BJ (cell line): ENCODE measurements around the gene RCOR1. TPM values are rescaled to one million over a fixed set of nuclear protein-coding genes. Genes with fewer than 3 reads are reported as not detected.

Source experiments
- CTCF ChIA-PET: fragments of 350-600 bp; formaldehyde crosslinking; extraction: SDS; loops from one replicate; lab custom pipeline; 2021; ENCODE audit warnings: antibody characterized with exemption, inconsistent platforms; lab: Yijun Ruan, JAX
- POLR2A ChIA-PET: fragments of 300-600 bp; sonication (Branson Sonifier 250); formaldehyde crosslinking; extraction: SDS; loops from one replicate; lab custom pipeline; 2021; ENCODE audit warnings: antibody characterized with exemption; lab: Charles Lee
- DNase-seq: peaks from one replicate; pipeline ENCODE4 v3.0.0-alpha.2; 2011; ENCODE audit warnings: low read depth
- H3K27me3 ChIP-seq: 2 replicates; pipeline ENCODE4 v1.6.0; 2011; ENCODE audit warnings: low read length; ENCODE audit not compliant: control insufficient read depth, insufficient read depth
- H3K36me3 ChIP-seq: 2 replicates; pipeline ENCODE4 v1.5.1; 2011; ENCODE audit warnings: low read length; ENCODE audit not compliant: control insufficient read depth, insufficient read depth
- H3K4me3 ChIP-seq: 2 replicates; pipeline ENCODE4 v1.5.1; 2011; ENCODE audit warnings: low read depth, mild to moderate bottlenecking, control low read depth, low read length
- polyA plus RNA-seq: library from polyadenylated mRNA; depleted of rRNA; stranded (reverse); fragments of >200 nt; gene quantifications from 2 replicates; pipeline ENCODE4 v1.2.3, GENCODE V29; 2011
- TF ChIP-seq, protein P1 (sequence below): IDR thresholded peaks from 2 replicates; pipeline ENCODE4 v1.5.1; 2011; ENCODE audit warnings: low read depth, mild to moderate bottlenecking, control low read depth, inconsistent platforms, low read length, moderate library complexity; ENCODE audit not compliant: insufficient read depth

The RCOR1 gene
- polyA plus RNA-seq, 1 experiment = 7.9 TPM

DNA sequence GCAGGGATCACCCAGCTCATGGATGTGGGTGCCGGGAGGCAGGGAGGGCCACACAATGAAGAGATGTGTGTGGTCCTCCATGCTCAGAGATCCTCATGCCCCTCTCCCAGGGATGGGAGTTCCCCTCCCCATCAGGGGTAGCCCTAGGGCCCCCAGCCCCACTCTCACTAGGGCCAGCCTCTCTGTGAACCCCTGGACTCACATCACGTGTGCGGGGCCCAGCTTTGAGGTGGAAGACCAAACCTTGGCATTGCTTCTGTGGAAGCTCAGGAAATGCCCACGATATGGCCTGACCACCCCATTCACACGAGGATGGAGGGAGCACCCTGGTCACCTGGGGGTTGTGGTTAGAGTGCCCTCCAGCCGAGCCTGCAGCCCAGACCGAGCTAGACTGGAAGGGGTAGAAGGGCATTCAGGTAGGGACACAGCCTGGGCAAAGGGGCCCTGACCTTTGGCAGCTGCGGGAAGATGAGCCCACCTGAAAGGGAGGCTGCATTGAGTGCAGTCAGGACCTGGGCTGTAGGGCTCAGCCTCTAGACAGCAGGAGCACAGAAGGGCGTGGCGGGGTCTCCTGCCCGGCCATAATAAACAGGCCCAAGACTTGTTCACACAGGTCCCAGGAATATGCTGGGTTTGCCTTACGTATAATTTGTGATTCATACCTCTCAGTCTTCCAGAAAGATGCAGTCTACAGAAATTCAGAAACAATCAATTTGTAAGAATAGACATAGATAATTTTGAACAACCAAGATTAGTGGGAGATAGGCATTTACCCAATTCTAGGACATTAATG lies 34.8 kb upstream of the RCOR1 start:
- no peaks in the 10 kb centered on the region for H3K27me3 ChIP-seq
- ChIA-PET CTCF (interaction anchor here (1.2 kb wide), 1 partner anchor 17 kb away, joined by 3 read pairs; no protein-coding TSS in a partner anchor), POLR2A (no interaction called here)
- H3K36me3 ChIP-seq = no peaks in the 10 kb centered on the region
- TF ChIP-seq, protein P1, sequence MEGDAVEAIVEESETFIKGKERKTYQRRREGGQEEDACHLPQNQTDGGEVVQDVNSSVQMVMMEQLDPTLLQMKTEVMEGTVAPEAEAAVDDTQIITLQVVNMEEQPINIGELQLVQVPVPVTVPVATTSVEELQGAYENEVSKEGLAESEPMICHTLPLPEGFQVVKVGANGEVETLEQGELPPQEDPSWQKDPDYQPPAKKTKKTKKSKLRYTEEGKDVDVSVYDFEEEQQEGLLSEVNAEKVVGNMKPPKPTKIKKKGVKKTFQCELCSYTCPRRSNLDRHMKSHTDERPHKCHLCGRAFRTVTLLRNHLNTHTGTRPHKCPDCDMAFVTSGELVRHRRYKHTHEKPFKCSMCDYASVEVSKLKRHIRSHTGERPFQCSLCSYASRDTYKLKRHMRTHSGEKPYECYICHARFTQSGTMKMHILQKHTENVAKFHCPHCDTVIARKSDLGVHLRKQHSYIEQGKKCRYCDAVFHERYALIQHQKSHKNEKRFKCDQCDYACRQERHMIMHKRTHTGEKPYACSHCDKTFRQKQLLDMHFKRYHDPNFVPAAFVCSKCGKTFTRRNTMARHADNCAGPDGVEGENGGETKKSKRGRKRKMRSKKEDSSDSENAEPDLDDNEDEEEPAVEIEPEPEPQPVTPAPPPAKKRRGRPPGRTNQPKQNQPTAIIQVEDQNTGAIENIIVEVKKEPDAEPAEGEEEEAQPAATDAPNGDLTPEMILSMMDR = no peak
- DNase-seq = no peak
- no peak overlapping the region for H3K4me3 ChIP-seq

DNA sequence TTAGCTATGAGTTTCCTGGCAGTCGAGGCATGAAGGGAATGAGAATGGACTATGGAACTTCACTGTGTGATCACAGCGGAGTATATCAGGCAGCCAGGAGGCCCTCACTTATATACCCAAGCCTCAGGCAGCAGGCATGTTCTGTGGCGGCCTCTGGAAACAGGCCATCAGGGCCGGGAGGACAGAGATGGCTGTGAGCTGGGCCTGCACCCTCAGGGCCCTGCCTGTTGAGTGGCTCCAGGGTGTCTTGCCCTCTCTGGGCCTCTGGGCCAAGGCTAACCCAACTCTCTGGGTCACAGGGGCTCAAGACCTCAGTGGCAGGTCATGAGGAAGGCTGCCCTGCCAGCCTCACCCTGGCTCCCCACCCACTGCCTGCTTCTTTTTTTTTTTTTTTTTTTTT lies 33.9 kb upstream of the RCOR1 start:
- Histone ChIP-seq H3K36me3 (no peaks in the 10 kb centered on the region), H3K27me3 (no peaks in the 10 kb centered on the region), H3K4me3 (no peak overlapping the region)
- ChIA-PET POLR2A (no interaction called here), CTCF (interaction anchor here (1.2 kb wide), 1 partner anchor 18 kb away, joined by 3 read pairs; no protein-coding TSS in a partner anchor)
- DNase-seq = no peak
- TF ChIP-seq, protein P1 = no peak

DNA sequence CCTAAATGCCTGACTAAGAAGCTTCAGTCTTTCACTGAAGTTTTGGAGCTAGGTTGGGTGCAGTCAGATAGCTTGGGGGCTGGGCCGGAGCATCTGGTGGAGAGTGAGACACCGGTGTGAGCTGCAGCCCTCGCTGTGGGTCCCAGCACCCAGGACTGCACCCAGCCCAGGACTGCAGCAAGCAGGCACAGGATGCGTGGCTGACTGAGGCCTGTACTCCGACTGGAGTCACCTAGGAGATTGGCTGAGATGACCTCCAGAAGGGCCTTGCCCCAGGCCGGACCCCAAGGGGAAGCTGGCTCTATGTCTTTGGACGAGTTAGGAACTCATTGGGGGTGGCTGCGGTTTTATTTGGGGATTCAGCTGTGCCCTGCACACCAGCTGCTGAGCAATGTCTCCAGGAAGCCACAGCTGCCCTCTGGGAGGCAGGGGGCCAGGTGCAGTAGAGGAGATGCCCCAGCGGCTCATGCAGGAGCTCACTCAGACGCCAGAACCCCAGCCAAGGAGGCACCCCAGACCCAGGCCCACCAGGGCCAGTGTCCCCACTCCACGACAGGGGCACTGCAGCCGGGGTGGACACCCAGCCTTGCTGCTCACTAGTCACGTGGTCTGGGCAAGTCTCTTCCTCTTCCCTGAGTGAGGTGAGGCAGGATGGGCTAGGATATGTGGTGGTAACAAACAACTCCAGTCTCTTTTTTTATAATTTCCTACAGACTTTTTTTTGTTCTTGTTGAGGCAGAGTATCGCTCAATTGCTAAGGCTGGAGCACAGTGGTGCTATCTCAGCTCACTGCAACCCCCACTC lies 31.8 kb upstream of the RCOR1 start:
- CTCF ChIA-PET = no interaction called here

DNA sequence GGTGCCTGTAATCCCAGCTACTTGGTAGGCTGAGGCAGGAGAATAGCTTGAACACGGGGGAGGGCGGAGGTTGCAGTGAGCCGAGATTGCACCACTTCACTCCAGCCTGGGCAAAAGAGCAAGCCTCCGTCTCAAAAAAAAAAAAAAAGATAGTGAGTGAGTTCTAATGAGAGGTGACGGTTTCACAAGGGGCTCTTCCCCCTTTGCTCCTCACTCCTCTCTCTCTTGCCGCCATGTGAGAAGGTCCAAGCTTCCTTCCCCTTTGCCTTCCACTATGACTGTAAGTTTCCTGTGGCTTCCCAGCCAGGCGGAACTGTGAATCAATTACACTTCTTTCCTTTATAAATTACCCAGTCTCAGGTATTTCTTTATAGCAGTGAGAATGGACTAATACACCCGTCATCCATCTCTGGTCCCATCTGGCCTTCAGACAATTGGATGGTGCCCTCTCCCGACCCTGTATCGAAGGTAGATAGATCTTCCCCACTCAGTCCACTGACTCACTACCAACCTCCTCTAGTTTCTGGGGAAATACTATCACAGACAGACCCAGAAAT lies 27.0 kb upstream of the RCOR1 start:
- H3K4me3 ChIP-seq = no peak overlapping the region
- no peaks in the 10 kb centered on the region for H3K36me3 ChIP-seq
- no peak for DNase-seq
- POLR2A ChIA-PET = no interaction called here
- no peaks in the 10 kb centered on the region for H3K27me3 ChIP-seq
- CTCF ChIA-PET = interaction anchor here (1.0 kb wide), 1 partner anchor 9 kb away, joined by 3 read pairs; no protein-coding TSS in a partner anchor
- TF ChIP-seq, protein P1 = no peak

More for the DNA sequence above, 31.8 kb upstream of the RCOR1 start:
- POLR2A ChIA-PET = no interaction called here
- Histone ChIP-seq H3K27me3 (no peaks in the 10 kb centered on the region), H3K4me3 (no peak overlapping the region), H3K36me3 (no peaks in the 10 kb centered on the region)
- TF ChIP-seq, protein P1 = no peak
- DNase-seq = no peak

DNA sequence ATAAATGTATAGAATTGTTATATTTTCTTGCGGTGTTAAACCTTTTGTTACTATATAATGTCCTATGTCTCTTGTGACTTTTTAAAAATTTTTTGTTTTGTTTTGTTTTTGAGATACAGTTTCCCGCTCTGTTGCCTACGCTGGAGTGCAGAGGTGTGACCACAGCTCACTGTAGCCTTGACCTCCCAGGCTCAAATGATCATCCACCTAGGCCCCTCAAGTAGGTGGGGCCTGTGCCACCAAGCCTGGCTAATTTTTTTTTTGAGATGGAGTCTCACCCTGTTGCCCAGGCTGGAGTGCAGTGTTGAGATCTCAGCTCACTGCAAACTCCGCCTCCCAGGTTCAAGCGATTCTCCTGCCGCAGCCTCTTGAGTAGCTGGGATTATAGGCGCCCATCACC lies 26.5 kb upstream of the RCOR1 start:
- ChIA-PET CTCF (interaction anchor here (1.0 kb wide), 1 partner anchor 9 kb away, joined by 3 read pairs; no protein-coding TSS in a partner anchor), POLR2A (no interaction called here)
- TF ChIP-seq, protein P1 = no peak
- no peak for DNase-seq
- no peaks in the 10 kb centered on the region for H3K36me3 ChIP-seq
- no peaks in the 10 kb centered on the region for H3K27me3 ChIP-seq
- H3K4me3 ChIP-seq = no peak overlapping the region
